Esophagus squamous epithelium (tissue), 4 donors: ENCODE measurements around the gene IL22RA1.

Experiments used
- POLR2A ChIP-seq, 4 donors: fragments of 450-650 bp; IDR thresholded peaks; one replicate each; pipeline ENCODE4 v1.6.1; 2017; ENCODE audit warnings: antibody characterized with exemption in 4 of 4, mild to moderate bottlenecking in 4 of 4, moderate library complexity in 3 of 4
- TF ChIP-seq, protein P1 (sequence below), 6 experiments: fragments of 450-650 bp in 4 of 6; fragments of 200-600 bp in 2 of 6; sonication (generic) in 2 of 6; IDR thresholded peaks; one replicate each; pipeline ENCODE4 v1.5.1; 2016 to 2019; ENCODE audit warnings: antibody characterized with exemption in 6 of 6, mild to moderate bottlenecking in 4 of 6, moderate library complexity in 4 of 6

- TF ChIP-seq, protein P1, sequence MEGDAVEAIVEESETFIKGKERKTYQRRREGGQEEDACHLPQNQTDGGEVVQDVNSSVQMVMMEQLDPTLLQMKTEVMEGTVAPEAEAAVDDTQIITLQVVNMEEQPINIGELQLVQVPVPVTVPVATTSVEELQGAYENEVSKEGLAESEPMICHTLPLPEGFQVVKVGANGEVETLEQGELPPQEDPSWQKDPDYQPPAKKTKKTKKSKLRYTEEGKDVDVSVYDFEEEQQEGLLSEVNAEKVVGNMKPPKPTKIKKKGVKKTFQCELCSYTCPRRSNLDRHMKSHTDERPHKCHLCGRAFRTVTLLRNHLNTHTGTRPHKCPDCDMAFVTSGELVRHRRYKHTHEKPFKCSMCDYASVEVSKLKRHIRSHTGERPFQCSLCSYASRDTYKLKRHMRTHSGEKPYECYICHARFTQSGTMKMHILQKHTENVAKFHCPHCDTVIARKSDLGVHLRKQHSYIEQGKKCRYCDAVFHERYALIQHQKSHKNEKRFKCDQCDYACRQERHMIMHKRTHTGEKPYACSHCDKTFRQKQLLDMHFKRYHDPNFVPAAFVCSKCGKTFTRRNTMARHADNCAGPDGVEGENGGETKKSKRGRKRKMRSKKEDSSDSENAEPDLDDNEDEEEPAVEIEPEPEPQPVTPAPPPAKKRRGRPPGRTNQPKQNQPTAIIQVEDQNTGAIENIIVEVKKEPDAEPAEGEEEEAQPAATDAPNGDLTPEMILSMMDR (IDR thresholded peaks at IDR 0.05): no peak
- no peak for TF ChIP-seq POLR2A (IDR thresholded peaks at IDR 0.05)
Observed at GRCh38 chr1:24126672-24127023, 16.3 kb downstream of the IL22RA1 start.
